HCT116 (cell line): Measurements from ENCODE around the gene NT5DC3.

Source experiments
- EZH2 ChIP-seq: fragments of 200-600 bp; sonication (generic); IDR thresholded peaks from 2 replicates; pipeline ENCODE4 v1.6.1; 2017; ENCODE audit warnings: antibody characterized with exemption, mixed run types
- POLR2A ChIP-seq: IDR thresholded peaks from 2 replicates; pipeline ENCODE4 v1.7.0; 2011; ENCODE audit warnings: borderline replicate concordance; ENCODE audit not compliant: insufficient read depth, insufficient read length; ENCODE audit errors: extremely low read depth
- SP1 ChIP-seq: IDR thresholded peaks from 2 replicates; pipeline ENCODE4 v1.6.1; 2012; ENCODE audit warnings: low read depth
- ZFX ChIP-seq: fragments of 450-650 bp; IDR thresholded peaks from 2 replicates; pipeline ENCODE4 v1.6.1; 2017
- TF ChIP-seq, protein P1 (sequence below): IDR thresholded peaks from 2 replicates; pipeline ENCODE4 v1.6.1; 2012; ENCODE audit warnings: low read depth

GRCh38 chr12:103813949-103814348 is 27.1 kb downstream of the NT5DC3 start:
- no peak for TF ChIP-seq SP1
- TF ChIP-seq EZH2: no peak
- TF ChIP-seq, protein P1, sequence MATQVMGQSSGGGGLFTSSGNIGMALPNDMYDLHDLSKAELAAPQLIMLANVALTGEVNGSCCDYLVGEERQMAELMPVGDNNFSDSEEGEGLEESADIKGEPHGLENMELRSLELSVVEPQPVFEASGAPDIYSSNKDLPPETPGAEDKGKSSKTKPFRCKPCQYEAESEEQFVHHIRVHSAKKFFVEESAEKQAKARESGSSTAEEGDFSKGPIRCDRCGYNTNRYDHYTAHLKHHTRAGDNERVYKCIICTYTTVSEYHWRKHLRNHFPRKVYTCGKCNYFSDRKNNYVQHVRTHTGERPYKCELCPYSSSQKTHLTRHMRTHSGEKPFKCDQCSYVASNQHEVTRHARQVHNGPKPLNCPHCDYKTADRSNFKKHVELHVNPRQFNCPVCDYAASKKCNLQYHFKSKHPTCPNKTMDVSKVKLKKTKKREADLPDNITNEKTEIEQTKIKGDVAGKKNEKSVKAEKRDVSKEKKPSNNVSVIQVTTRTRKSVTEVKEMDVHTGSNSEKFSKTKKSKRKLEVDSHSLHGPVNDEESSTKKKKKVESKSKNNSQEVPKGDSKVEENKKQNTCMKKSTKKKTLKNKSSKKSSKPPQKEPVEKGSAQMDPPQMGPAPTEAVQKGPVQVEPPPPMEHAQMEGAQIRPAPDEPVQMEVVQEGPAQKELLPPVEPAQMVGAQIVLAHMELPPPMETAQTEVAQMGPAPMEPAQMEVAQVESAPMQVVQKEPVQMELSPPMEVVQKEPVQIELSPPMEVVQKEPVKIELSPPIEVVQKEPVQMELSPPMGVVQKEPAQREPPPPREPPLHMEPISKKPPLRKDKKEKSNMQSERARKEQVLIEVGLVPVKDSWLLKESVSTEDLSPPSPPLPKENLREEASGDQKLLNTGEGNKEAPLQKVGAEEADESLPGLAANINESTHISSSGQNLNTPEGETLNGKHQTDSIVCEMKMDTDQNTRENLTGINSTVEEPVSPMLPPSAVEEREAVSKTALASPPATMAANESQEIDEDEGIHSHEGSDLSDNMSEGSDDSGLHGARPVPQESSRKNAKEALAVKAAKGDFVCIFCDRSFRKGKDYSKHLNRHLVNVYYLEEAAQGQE: no peak
- no peak for TF ChIP-seq POLR2A
- no peak for TF ChIP-seq ZFX
